Hematopoietic multipotent progenitor cell (in vitro differentiated cells): ENCODE results near the gene CAPN12. TPM values are rescaled to one million over a fixed set of nuclear protein-coding genes. Genes with fewer than 3 reads are reported as not detected.

ENCODE experiments used
- DNase-seq, 3 donors: peaks; one replicate each; pipeline ENCODE4 v3.0.0-alpha.2; 2011 to 2015; ENCODE audit warnings: low read depth in 2 of 3, low spot score in 2 of 3
- total RNA-seq: library from RNA; depleted of rRNA; stranded (reverse); fragments of >200 nt; gene quantifications from one replicate; pipeline ENCODE4 v1.2.3, GENCODE V29; 2012

Gene CAPN12
- total RNA-seq, 1 donor, result 4.8 TPM

DNA sequence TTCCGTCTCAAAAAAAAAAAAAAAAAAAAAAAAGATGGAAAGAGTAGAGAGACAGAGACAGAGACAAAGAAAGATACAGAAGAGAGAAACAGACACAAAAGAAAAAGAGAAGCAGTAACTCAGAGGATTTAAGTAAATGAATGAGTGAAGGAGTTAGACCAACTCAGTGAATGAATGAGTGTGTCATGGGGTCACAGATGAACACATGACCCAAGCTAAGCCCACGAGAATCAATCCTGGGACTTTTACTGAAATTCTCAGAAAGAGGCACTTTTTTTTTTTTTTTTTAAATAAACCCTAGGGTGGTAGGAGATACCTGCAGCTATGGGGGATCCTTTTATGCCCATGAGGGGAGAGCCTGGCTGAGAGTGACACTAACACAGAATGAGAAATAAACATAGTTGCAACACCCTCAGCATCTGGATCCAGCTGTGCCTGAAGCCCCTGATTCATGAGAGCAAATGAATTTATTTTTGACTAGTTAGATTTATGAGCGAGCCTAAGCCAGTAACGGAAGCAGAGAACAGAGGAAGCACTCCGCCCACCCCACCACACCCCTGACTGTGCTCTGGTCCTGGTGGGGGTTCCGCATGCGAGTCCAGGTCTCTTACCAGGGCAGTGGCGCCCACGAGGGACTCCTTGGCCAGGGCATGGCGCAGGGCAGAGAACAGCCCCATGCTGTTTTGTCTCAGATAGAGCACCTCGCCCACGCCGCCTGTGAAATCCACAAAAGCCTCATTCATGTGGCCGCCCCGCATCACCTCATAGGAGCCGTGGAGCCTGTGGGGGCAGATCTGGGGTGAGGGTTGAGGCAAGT lies 4.6 kb downstream of the CAPN12 start:
- DNase-seq, result no peak

- no peak for DNase-seq
These were observed 6.1 kb downstream of the CAPN12 start for GRCh38 chr19:38737921-38738737.

DNA sequence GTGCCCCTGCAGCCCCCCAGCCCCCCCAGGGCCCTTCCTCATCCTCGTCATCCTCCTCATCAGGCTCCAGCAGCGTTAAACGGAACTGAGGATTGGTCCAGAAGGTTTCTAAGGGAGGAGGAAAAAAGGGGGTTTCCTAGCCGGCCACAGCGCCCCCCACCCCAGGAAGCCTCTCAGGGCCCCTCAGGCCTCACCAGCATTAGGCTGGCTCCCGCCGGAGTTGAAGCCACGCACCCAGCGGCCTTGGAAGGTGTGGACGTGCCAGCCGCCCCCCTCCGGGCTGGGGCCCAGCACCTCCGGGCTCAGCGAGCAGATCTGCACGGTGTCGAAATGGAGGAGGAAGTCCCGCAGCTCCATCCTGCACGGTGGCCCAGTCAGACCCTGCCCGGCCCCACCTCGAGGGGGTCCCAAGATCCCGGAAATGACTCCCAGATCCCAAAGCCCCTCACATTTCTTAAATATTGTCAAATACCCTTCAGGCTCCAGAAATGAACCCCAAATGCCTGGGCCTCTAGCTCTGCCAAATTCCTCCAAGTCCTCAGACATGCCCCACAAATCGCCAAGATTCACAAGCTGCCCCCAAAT lies 6.9 kb downstream of the CAPN12 start:
- DNase-seq, result peak in 2 of 3 donors; percentile 44 to 58

GRCh38 chr19:38736413-38737280 lies 7.6 kb downstream of the CAPN12 start:
- DNase-seq, result peak in 2 of 3 donors; percentile 57 to 62

DNA sequence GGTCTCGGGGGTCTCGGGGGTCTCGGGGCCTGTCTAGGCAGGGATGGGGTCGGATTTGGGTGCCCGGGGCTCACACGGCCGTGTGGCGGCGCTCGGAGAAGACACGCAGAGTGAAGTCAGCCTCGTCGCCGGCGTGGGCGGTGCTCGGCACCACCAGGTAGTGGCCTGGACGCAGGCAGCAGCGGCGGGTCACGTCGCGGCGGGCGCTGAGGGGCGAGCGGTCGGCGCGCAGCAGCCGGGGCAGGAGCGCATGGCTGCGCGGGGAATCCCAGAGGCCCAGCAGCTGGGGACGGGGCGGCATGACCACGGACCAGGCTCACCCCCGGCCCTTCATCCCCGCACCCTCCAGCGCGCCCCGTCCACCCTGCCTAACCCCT lies 8.2 kb downstream of the CAPN12 start:
- peak in 2 of 3 donors; percentile 58 to 60 for DNase-seq

DNA sequence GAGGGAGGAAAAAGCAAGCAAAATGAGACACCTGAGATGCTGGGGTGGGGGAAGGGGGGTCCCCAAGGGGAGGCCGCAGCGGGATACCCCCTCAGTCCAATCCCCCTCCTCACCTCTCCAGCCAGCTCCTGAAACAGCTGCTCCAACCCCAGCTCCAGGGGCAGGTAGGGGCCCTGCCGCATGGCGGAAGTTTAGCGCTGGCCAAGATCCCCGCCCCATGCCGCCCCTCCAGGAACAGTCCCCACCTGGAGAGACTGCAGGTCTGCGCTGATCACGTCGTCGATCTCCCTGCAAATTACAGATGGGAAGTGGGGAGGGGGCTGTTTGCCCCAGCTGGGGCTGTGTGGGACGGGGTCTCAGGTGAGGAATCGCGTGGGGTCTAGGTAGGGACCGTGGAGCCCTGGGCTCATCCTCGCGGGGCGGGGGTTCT lies 9.0 kb downstream of the CAPN12 start:
- DNase-seq, result peak in 2 of 3 donors; percentile 38 to 41

DNA sequence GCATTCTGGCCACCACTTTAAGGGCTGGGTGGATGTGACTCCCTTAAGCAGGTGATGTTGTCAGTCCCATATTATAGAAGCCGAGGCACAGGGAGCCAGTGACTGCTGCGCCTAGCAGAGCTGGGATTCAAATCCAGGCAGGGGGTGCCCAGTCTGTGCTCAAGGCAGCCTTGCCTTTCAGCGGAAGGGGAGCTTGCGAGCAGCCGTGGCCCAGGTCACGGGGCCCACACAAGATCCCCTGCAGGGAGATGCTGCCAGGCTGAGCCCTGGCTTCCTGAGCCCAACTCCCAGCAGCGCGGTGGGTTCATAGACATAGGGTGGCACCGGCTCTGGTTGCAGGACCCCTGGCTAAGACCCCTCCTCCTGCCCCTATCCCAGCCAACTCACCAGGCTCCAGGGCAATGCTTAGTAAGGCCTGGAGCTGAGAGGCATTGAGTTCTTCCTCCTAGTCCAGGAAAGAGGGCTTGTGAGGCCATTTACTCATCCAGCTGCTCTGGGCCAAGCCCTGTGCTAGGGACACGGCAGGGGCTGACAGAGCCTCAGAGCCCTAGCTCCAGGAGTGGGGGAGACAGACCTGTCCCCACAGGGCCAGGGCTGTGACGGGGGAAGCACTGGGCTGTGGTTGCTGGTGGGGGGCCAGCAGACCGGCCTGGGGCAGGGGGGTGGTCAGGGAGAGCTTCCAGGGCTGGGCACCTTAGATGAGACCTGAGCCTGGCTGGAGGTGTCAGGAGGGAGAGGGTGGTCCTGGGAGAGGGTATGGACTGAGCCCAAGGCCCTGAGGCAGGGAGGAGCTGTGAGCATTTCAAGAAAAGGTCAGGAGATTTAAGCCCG lies 9.6 kb downstream of the CAPN12 start:
- peak in 2 of 3 donors; percentile 35 to 43 for DNase-seq

GRCh38 chr19:38734176-38734425 lies 10.2 kb downstream of the CAPN12 start:
- no peak for DNase-seq

- no peak for DNase-seq
These were observed 10.6 kb downstream of the CAPN12 start for GRCh38 chr19:38733493-38734175.

- no peak for DNase-seq
These were observed 11.1 kb downstream of the CAPN12 start for GRCh38 chr19:38733241-38733492.

DNA sequence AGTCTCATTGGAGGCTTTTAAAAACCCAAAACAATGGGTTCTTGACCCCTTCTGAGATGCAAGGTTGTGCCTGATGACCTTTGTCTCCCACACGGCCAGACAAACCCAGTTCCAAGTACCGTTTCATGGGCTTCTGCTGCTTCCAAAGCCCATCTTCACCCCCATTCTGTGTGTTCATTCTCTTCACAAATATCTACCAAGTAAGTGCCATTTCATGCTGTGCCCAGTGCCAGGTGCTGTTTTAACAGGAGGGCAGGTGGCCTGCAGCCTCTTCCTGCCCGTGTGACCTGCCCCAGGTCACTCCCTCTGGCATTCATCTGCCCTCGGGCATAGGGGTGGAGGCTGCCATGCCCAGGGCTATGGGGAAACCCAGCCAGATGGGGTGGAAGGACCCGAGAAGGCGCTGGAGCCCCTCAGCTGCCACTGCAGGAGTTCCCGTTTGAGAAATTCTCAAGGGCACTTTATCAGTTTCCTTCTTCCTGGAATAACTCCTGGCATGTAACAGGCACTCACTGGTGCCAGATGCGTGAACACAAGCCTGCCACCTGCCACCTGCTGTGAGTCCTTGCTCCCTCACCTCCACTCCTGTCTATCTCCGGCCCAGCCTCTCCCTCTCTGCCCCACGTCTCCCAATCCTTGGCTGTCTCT lies 12.5 kb downstream of the CAPN12 start:
- DNase-seq, result no peak

GRCh38 chr19:38730731-38731589 lies 13.3 kb downstream of the CAPN12 start:
- DNase-seq, result no peak

DNA sequence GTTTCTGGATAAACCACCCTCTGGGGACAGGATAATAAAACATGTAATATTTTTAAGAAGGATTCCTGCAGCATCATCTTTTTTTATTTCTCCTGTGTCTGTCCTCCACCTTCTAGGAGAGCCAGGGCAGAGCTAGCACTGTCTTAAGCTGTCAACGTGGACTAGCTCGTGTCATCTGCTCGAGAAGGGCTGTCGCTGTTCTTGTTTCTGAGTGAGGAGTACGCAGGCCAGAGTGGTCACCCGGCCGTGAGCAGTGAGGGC lies 13.9 kb downstream of the CAPN12 start:
- DNase-seq, result no peak

DNA sequence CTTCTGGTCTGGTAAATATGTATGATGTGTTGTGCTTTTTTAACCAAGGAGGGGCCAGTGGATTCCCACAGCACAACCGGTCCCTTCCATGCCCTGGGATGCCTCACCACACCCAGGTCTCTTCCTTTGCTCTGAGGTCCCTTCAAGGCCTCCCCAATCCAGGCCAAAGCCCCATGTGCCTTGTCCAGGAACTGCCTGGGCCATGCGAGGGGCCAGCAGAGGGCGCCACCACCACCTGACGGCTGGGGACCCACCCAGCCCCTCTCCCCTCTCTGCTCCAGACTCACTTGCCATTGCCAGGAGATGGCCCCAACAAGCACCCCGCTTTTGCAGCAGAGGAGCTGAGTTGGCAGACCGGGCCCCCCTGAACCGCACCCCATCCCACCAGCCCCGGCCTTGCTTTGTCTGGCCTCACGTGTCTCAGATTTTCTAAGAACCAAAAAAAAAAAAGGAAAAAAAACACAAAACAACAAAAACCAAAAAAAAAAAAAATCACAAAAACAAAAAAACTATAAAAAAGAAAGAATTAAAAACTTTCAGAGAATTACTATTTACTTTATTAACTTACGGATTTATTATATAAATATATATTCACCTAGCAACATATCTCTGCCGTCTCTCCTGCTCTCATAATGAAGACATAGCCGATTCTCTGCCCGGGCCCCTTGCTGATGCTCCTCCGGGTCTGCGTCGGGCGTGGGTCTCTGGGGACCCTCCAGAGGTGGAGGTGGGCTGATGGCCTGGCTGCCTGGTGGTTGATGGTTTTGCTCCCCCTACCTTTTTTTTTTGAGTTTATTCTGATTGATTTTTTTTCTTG lies 14.4 kb downstream of the CAPN12 start:
- peak in 2 of 3 donors; percentile 78 to 81 for DNase-seq

GRCh38 chr19:38728752-38729541 lies 15.3 kb downstream of the CAPN12 start:
- no peak for DNase-seq

DNA sequence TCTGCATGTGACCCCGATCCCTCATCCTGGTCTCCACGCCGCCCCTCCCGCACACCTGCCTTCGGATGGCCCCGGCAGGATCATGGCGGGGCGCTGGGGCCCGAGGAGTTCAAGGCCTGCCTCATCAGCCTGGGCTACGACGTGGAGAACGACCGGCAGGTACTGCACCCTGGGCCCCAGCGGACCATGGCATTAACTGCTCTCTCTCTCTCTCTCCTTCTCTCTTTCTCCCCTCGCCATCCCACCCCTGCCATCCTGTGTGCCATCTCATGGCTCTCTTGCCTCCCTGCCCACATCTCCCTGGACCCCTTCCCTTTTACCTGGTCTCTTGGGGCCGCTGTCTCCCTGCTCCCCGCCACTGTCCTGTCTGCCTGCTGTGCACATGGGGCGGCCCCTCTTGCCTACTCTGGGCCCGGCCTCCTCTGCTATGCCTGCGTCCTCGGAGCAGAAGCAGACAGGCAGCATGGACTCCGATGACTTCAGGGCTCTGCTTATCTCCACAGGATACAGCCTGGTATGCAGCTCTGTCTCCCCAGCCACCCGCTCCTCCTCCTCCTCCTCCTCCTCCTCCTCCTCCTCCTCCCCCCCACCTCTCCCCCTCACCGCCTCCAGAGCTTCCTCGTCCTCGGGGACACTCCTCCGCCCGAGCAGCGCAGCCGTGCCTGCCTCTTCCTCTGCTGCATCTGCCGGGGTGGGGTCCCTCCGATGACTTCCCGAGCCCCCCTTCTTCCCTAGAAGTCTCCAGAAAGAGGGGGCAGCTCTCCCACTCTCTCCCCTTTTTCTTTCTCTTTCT lies 16.2 kb downstream of the CAPN12 start:
- DNase-seq, result no peak
